K562 (cell line): ENCODE results near the gene GPR108. TPM values are rescaled to one million over a fixed set of nuclear protein-coding genes. Genes with fewer than 3 reads are reported as not detected.

ENCODE experiments used
- CBFA2T2 ChIP-seq: fragments of 450-650 bp; conservative IDR thresholded peaks from 2 replicates; pipeline ENCODE4 v1.6.1; 2017; ENCODE audit warnings: mild to moderate bottlenecking
- CREM ChIP-seq: IDR thresholded peaks from 2 replicates; pipeline ENCODE4 v1.6.1; 2014; ENCODE audit warnings: antibody characterized with exemption, low read depth
- DACH1 ChIP-seq: fragments of 450-650 bp; IDR thresholded peaks from 2 replicates; pipeline ENCODE4 v1.6.1; 2018; ENCODE audit not compliant: partially characterized antibody
- FOXK1 ChIP-seq: sonication (generic); formaldehyde crosslinking; IDR thresholded peaks from 2 replicates; pipeline ENCODE4 v1.8.0; 2022; ENCODE audit warnings: missing genetic modification reagents, mild to moderate bottlenecking, borderline replicate concordance
- HMBOX1 ChIP-seq: sonication (generic); IDR thresholded peaks from 2 replicates; pipeline ENCODE4 v1.6.1; 2016
- HNRNPK ChIP-seq: fragments of 200-400 bp; formaldehyde crosslinking; IDR thresholded peaks from one replicate; pipeline ENCODE4 v1.6.1; 2018; ENCODE audit warnings: mild to moderate bottlenecking, low read depth, low read length; ENCODE audit not compliant: poor library complexity, severe bottlenecking
- MAFK ChIP-seq: IDR thresholded peaks from 2 replicates; pipeline ENCODE4 v1.6.1; 2011; ENCODE audit warnings: low read length, improper control_type of control experiment
- MCM7 ChIP-seq, 2 experiments: fragments of 450-650 bp; IDR thresholded peaks; 2 replicates each; pipeline ENCODE4 v1.6.1; 2016 to 2018
- NR2C2 ChIP-seq, 2 experiments: fragments of 200-800 bp in 1 of 2; sonication (Bioruptor generic) in 1 of 2; sonication (generic) in 1 of 2; formaldehyde crosslinking in 1 of 2; IDR thresholded peaks; 2 replicates each; pipeline versions ENCODE4 v1.6.1 to v1.8.0; 2016 to 2022; ENCODE audit warnings: mild to moderate bottlenecking in 1 of 2, missing compliant biosample characterization in 1 of 2, missing genetic modification characterization in 1 of 2, missing genetic modification reagents in 1 of 2
- POLR2H ChIP-seq: IDR thresholded peaks from 2 replicates; pipeline ENCODE4 v1.6.1; 2016; ENCODE audit warnings: missing genetic modification characterization, low read depth, mild to moderate bottlenecking, control low read depth, missing compliant biosample characterization, moderate library complexity
- RFX1 ChIP-seq: fragments of 450-650 bp; IDR thresholded peaks from 2 replicates; pipeline ENCODE4 v1.6.1; 2016; ENCODE audit warnings: mild to moderate bottlenecking, moderate library complexity
- SMAD4 ChIP-seq: fragments of 250-450 bp; sonication (Bioruptor Pico); conservative IDR thresholded peaks from 2 replicates; pipeline ENCODE4 v1.8.0; 2021; ENCODE audit warnings: inconsistent platforms, mild to moderate bottlenecking, moderate library complexity
- SMARCB1 ChIP-seq: IDR thresholded peaks from 2 replicates; pipeline ENCODE4 v1.6.1; 2011; ENCODE audit warnings: improper control_type of control experiment, low read depth; ENCODE audit not compliant: insufficient read length
- SRSF9 ChIP-seq: fragments of 200-400 bp; formaldehyde crosslinking; IDR thresholded peaks from 2 replicates; pipeline ENCODE4 v1.6.1; 2017; ENCODE audit warnings: low read depth, low read length, borderline replicate concordance
- ZBTB26 ChIP-seq: fragments of 450-650 bp; formaldehyde crosslinking; IDR thresholded peaks from 2 replicates; pipeline ENCODE4 v1.4.0; 2022; ENCODE audit warnings: missing genetic modification characterization
- ZNF140 ChIP-seq: fragments of 250-450 bp; sonication (Bioruptor Pico); IDR thresholded peaks from 2 replicates; pipeline ENCODE4 v1.8.0; 2021; ENCODE audit warnings: moderate library complexity, mild to moderate bottlenecking, inconsistent platforms
- ZNF3 ChIP-seq: fragments of 250-450 bp; sonication (Bioruptor Pico); IDR thresholded peaks from 2 replicates; pipeline ENCODE4 v1.5.0; 2021; ENCODE audit warnings: mild to moderate bottlenecking, moderate library complexity
- ZNF592 ChIP-seq: fragments of 450-650 bp; IDR thresholded peaks from 2 replicates; pipeline ENCODE4 v1.6.1; 2017; ENCODE audit warnings: antibody characterized with exemption, mild to moderate bottlenecking
- ZNF707 ChIP-seq: fragments of 250-450 bp; sonication (Bioruptor Pico); conservative IDR thresholded peaks from 2 replicates; pipeline ENCODE4 v1.8.0; 2022; ENCODE audit warnings: inconsistent platforms, mild to moderate bottlenecking, moderate library complexity
- polyA plus RNA-seq, 8 experiments: library from polyadenylated mRNA; depleted of rRNA in 4 of 8; stranded (reverse) in 5 of 8; unstranded in 3 of 8; fragments of >200 nt; fragmentation: Nextera tagmentation in 2 of 8; fragmentation: Illumina TruSeq in 1 of 8; extraction: Ambion mirVana in 2 of 8; extraction: Trizol in 1 of 8; gene quantifications; 2 replicates each; pipeline versions ENCODE4 v1.2.1 to v1.2.3, GENCODE V29; 2011 to 2014; ENCODE audit warnings: inconsistent platforms in 1 of 8, missing spikeins in 1 of 8
- total RNA-seq, 7 experiments: library from RNA; depleted of rRNA in 6 of 7; stranded (reverse); fragments of >200 nt in 6 of 7; fragmentation: Illumina TruSeq in 2 of 7; extraction: Trizol in 2 of 7; gene quantifications; 2 replicates each; pipeline versions ENCODE4 v1.2.1 to v1.2.3, GENCODE V29; 2011 to 2021; ENCODE audit warnings: low replicate concordance in 1 of 7
- TF ChIP-seq, protein P1 (sequence below): fragments of 450-650 bp; formaldehyde crosslinking; conservative IDR thresholded peaks from 2 replicates; pipeline ENCODE4 v1.4.0; 2022; ENCODE audit warnings: mild to moderate bottlenecking, missing genetic modification characterization

The GPR108 gene
- total and polyA plus RNA-seq, 9 of the 15 experiments (the other 6 are each of a cell fraction or from before 2014, with no cell fraction given), result 2.4 to 33.2 (median 24.4) TPM

- TF ChIP-seq ZBTB26 (CRISPR knock-in tag) (0 out of 2 replicates have a peak, but pooled peaks have one; percentile 77), HMBOX1 (no peak), ZNF707 (CRISPR knock-in tag) (no peak), SRSF9 (no peak), DACH1 (peak; percentile 29), MCM7 (IDR thresholded peaks at IDR 0.05) (no peak), ZNF592 (peak; percentile 64; the same call in 1 of the 2 replicates), SMARCB1 (no peak), CBFA2T2 (peak; percentile 53), NR2C2 (CRISPR knock-in tag; IDR thresholded peaks at IDR 0.05) (0 out of 2 replicates have a peak, but pooled peaks have one; percentile 57), NR2C2 (tag; IDR thresholded peaks at IDR 0.05) (peak; percentile 77), MAFK (no peak), FOXK1 (CRISPR knock-in tag) (0 out of 2 replicates have a peak, but pooled peaks have one; percentile 36), SMAD4 (CRISPR knock-in tag) (peak; percentile 79; the same call in 1 of the 2 replicates), RFX1 (no peak; the same call in 1 of the 2 replicates), HNRNPK (peak; percentile 17), ZNF140 (CRISPR knock-in tag) (no peak), ZNF3 (CRISPR knock-in tag) (no peak), POLR2H (no peak), CREM (peak; percentile 82)
- TF ChIP-seq, protein P1, sequence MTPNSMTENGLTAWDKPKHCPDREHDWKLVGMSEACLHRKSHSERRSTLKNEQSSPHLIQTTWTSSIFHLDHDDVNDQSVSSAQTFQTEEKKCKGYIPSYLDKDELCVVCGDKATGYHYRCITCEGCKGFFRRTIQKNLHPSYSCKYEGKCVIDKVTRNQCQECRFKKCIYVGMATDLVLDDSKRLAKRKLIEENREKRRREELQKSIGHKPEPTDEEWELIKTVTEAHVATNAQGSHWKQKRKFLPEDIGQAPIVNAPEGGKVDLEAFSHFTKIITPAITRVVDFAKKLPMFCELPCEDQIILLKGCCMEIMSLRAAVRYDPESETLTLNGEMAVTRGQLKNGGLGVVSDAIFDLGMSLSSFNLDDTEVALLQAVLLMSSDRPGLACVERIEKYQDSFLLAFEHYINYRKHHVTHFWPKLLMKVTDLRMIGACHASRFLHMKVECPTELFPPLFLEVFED (CRISPR knock-in tag), result no peak; the same call in 1 of the 2 replicates
Measured at GRCh38 chr19:6753178-6754031, 16.0 kb upstream of the GPR108 start (continued).
